ENCODE data around the gene DLGAP4. TPM values are rescaled to one million over a fixed set of nuclear protein-coding genes. Genes with fewer than 3 reads are reported as not detected.

Gene DLGAP4
- total and polyA plus RNA-seq, 12 donors = 34.0 to 74.4 (median 55.6) TPM

DNA sequence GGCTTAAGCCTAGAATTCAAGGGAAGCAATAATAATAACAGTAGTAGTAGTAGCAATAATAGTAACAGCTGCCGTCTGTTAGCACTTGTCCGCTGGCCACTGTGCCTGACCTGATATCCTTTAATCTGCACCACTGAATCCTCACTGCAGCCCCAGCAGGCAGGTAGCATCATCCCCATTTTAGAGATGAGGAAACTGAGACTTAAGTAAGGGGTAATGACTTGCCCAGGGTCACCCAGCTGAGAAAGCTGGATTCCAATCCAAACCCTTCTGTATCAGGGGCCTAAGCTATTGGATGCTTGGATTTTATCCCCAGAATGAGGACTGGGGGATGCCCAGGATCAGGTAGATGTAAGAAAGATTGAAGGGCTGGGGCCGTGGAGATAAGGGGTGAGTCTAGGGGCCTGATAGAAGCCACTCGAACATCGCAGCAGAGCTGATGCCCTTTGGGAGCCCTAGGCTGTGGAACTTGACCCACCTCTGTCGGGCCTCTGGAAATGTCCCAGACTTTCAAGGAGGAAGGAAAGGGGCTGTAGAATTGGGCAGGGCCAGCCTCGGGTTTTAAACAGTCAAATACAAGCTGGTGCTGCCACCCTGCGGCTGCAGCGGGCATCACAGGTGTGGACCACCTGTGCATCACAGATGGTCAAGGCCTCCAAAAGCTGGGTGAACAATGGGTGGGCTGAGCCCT lies 133.0 kb downstream of the DLGAP4 start:
- no peaks in the 10 kb centered on the region for H3K9me3 ChIP-seq
- no peaks in the 10 kb centered on the region for H3K36me3 ChIP-seq
- H3K27me3 ChIP-seq = peaks cover 0 to 28% (median 21%) of the 10 kb centered on the region in 7 donors
- peaks cover 0 to 14% (median 3%) of the 10 kb centered on the region in 9 donors for H3K4me1 ChIP-seq
- TF ChIP-seq, protein P1, sequence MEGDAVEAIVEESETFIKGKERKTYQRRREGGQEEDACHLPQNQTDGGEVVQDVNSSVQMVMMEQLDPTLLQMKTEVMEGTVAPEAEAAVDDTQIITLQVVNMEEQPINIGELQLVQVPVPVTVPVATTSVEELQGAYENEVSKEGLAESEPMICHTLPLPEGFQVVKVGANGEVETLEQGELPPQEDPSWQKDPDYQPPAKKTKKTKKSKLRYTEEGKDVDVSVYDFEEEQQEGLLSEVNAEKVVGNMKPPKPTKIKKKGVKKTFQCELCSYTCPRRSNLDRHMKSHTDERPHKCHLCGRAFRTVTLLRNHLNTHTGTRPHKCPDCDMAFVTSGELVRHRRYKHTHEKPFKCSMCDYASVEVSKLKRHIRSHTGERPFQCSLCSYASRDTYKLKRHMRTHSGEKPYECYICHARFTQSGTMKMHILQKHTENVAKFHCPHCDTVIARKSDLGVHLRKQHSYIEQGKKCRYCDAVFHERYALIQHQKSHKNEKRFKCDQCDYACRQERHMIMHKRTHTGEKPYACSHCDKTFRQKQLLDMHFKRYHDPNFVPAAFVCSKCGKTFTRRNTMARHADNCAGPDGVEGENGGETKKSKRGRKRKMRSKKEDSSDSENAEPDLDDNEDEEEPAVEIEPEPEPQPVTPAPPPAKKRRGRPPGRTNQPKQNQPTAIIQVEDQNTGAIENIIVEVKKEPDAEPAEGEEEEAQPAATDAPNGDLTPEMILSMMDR (IDR thresholded peaks at IDR 0.05) = peak; percentile 57 to 91 (median 84)
- intact Hi-C loops (cut with DNase I) = loop anchor here in 8 of 10 donors (2.0 to 10.0 kb wide), 9 partner anchors 164 to 454 kb away; no protein-coding TSS in a partner anchor
- no peak overlapping the region for H3K27ac ChIP-seq
- no peak overlapping the region for H3K4me3 ChIP-seq
- WGBS, 2 donors = 28 to 32% methylated on average over 9 of the region's 9 CpGs
- peak; percentile 56 to 64 for DNase-seq
- ATAC-seq = peak in 7 of 8 donors; percentile 42 to 76 (median 62)

DNA sequence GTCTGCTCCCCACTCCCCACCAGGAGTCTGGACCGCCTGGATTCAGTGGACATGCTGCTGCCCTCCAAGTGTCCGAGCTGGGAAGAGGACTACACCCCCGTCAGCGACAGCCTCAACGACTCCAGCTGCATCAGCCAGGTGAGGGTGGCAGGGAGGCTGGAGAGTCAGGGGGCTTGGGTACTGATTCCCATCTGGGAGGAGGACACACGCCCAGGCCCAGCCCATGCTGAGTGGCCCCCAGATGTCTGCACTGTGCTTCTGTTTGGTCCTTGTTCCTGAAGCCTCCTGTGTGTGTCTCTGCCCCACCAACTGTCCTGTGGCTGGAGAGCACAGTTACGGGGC lies 133.6 kb downstream of the DLGAP4 start:
- TF ChIP-seq, protein P1 (IDR thresholded peaks at IDR 0.05) = peak in 3 of 9 donors; percentile 8 to 37 (median 12)
- ATAC-seq (peak in 1 of 8 donors; percentile 14), DNase-seq (no peak)
- Histone ChIP-seq H3K36me3 (no peaks in the 10 kb centered on the region), H3K9me3 (no peaks in the 10 kb centered on the region), H3K27ac (no peak overlapping the region), H3K27me3 (peaks cover 0 to 28% (median 21%) of the 10 kb centered on the region in 7 donors), H3K4me1 (peaks cover 0 to 14% (median 3%) of the 10 kb centered on the region in 9 donors), H3K4me3 (no peak overlapping the region)
- WGBS, 2 donors = 39 to 40% methylated on average over 7 of the region's 7 CpGs
- intact Hi-C loops (cut with DNase I) = loop anchor here (2.0 to 10.0 kb wide), 11 partner anchors 165 to 455 kb away; no protein-coding TSS in a partner anchor

DNA sequence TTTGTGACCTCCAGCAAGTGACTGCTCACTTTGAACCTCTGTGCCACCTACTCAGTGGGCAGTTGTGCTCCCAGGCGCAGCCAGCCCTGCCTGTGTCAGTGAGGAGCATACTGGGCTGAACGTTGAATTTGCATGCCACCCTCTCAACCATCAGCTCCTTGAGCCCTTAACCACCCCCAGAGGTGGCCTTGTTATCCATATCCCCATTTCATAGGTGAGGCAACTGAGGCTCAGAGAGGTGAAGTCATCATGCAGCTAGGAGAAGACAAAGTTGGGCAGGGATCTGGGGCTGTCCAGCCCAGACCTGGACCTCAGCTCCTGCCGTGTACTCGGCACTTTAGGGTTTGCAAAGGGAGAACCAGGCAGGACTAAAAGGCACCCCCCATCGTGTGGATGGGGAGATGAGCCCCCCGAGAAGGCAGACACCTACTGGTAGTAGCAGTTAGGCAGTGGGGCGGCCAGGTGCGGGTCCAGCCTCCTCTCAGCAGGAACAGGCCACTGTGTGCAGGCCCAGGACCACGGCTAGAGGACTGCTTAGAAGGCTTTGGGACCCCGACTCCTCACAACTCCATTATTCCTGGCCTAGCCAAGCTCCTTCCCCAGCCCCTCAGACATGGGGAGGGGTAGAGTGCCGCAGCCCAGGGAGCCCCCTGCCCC lies 134.4 kb downstream of the DLGAP4 start:
- WGBS, 2 donors = 81 to 83% methylated on average over 11 of the region's 11 CpGs
- DNase-seq (no peak), ATAC-seq (no peak)
- intact Hi-C loops (cut with DNase I) = loop anchor here in 5 of 10 donors (5.0 to 10.0 kb wide), 4 partner anchors 166 to 446 kb away; no protein-coding TSS in a partner anchor
- Histone ChIP-seq H3K36me3 (no peaks in the 10 kb centered on the region), H3K4me1 (peaks cover 0 to 14% (median 3%) of the 10 kb centered on the region in 9 donors), H3K4me3 (no peak overlapping the region), H3K27ac (no peak overlapping the region), H3K9me3 (no peaks in the 10 kb centered on the region), H3K27me3 (peaks cover 0 to 28% (median 21%) of the 10 kb centered on the region in 7 donors)
- TF ChIP-seq, protein P1 (IDR thresholded peaks at IDR 0.05) = no peak

- TF ChIP-seq, protein P1 (IDR thresholded peaks at IDR 0.05) = no peak
- H3K27me3 ChIP-seq = peaks cover 0 to 26% (median 18%) of the 10 kb centered on the region in 7 donors
- H3K4me3 ChIP-seq = no peak overlapping the region
- H3K27ac ChIP-seq = no peak overlapping the region
- WGBS, 2 donors = 53 to 54% methylated on average over 5 of the region's 5 CpGs
- DNase-seq = no peak
- intact Hi-C loops (cut with DNase I) = loop anchor here in 5 of 10 donors (5.0 to 10.0 kb wide), 4 partner anchors 166 to 446 kb away; no protein-coding TSS in a partner anchor
- ATAC-seq = no peak
- peaks cover 0 to 11% (median 3%) of the 10 kb centered on the region in 9 donors for H3K4me1 ChIP-seq
- H3K9me3 ChIP-seq = no peaks in the 10 kb centered on the region
- H3K36me3 ChIP-seq = no peaks in the 10 kb centered on the region
Observed at GRCh38 chr20:36441027-36441414, 134.9 kb downstream of the DLGAP4 start.

Measured in heart right ventricle (tissue), 16 donors.